GM19395 (cell line): Measurements from ENCODE around the gene POLRMT.
"Not testable (repeated sequence)": the region's sequence is repeated elsewhere in the genome, so short reads cannot be mapped to it uniquely, and the experiment has no call there.

ENCODE experiments used
- ATAC-seq: cut with Tn5 transposase; IDR thresholded peaks from one replicate; pipeline ENCODE4 v1.9.1; 2021; ENCODE audit warnings: mild to moderate bottlenecking, moderate library complexity; ENCODE audit not compliant: unreplicated experiment

The POLRMT gene

GRCh38 chr19:613732-614567, 19.4 kb downstream of the POLRMT start:
- no peak for ATAC-seq

- no peak for ATAC-seq
Measured at GRCh38 chr19:612941-613340, 20.4 kb downstream of the POLRMT start.

- no peak for ATAC-seq
Measured at GRCh38 chr19:611481-611868, 21.9 kb downstream of the POLRMT start.

- ATAC-seq, result no peak
Measured at GRCh38 chr19:610801-611480, 22.4 kb downstream of the POLRMT start.

DNA sequence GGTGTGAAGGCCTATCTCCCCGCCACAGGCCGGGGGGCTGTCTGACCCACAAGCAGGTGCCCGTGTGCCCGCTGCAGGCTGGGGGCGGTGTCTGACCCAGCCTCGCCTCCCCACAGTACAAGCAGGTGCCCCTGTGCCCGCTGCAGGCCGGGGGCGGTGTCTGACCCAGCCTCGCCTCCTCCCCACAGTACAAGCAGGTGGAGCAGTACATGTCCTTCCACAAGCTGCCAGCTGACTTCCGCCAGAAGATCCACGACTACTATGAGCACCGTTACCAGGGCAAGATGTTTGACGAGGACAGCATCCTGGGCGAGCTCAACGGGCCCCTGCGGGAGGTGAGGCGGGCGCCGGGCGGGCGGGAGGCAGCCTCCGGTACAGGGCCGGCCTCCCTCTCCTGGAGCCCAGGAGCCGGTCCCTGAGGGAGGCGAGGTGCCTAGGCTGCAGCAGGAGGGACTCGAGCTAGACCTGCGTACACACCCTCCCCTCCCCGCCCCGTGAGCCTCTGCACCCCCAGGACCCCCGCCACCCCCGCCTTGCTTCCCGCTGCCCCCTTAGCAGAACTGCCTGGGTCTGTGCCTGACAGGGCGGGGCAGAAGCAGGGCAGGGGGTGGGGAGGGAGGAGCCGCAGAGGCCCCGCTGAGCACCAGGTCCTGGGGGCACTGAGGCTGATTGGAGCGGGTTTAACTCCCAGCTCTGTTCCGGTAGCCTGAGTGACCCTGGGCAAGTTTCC, 23.1 kb downstream of the POLRMT start:
- ATAC-seq, result no peak

DNA sequence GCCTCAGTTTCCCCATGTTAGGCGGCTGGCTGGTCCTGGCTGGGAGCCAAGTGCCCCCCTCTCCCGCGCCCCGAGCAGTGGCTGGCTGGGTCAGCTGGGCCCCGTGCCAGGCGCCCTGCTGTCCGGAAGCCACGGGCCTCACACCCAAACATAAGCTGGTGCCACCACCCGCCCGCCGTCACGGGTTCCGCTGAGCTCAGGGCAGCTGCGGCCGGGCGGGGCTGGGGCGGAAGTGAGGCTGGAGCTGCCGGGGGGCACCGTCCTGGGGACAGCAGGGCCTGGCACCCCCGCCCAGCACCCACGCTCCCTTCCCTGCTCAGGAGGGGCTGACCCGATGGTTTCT, 24.4 kb downstream of the POLRMT start:
- ATAC-seq, result no peak

GRCh38 chr19:608155-609003, 25.0 kb downstream of the POLRMT start:
- no peak for ATAC-seq

- no peak for ATAC-seq
Measured at GRCh38 chr19:607301-608154, 25.8 kb downstream of the POLRMT start.

GRCh38 chr19:605061-605971, 28.0 kb downstream of the POLRMT start:
- ATAC-seq, result not testable (repeated sequence)

DNA sequence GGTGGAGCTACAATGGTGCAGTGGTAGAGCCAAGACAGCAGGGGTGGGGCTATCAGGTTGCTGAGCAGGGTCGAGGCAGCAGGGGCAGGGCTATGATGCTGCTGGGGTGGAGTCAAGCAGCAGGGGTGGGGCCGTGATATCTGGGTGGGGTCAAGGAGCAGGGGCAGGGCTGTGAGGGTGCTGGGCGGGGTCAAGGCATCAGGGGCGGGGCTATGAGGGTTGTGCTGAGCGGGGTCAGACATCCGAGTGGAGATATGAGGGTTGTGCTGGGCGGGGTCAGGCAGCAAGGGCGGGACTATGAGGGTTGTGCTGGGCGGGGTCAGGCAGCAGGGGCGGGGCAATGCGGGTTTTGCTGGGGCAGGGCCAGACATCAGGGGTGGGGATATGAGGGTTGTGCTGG, 29.0 kb downstream of the POLRMT start:
- ATAC-seq, result no peak

GRCh38 chr19:603779-604178, 29.6 kb downstream of the POLRMT start:
- ATAC-seq, result not testable (repeated sequence)

- ATAC-seq, result not testable (repeated sequence)
Measured at GRCh38 chr19:603302-603639, 30.1 kb downstream of the POLRMT start.

- ATAC-seq, result no peak
Measured at GRCh38 chr19:602391-603301, 30.7 kb downstream of the POLRMT start.

- ATAC-seq, result no peak
Measured at GRCh38 chr19:601790-602189, 31.5 kb downstream of the POLRMT start.

DNA sequence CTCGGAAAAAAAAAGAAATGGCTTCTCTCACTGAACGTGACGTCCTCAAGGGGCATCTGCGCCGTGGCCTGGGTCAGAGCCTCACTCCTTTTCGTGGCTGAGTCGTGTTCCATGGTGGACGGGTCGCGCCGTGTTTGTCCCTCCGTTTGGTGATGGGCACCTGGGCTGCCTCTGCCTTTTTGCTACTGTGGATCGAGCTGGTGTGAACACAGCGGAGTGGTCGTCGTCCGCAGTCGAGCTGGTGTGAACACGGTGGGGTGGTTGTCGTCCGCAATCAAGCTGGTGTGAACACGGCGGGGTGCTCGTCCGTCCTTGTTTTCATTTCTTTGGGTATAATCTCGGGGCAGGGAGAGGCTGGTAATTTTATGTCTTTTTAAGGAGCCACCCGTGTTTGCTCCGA, 32.0 kb downstream of the POLRMT start:
- no peak for ATAC-seq

DNA sequence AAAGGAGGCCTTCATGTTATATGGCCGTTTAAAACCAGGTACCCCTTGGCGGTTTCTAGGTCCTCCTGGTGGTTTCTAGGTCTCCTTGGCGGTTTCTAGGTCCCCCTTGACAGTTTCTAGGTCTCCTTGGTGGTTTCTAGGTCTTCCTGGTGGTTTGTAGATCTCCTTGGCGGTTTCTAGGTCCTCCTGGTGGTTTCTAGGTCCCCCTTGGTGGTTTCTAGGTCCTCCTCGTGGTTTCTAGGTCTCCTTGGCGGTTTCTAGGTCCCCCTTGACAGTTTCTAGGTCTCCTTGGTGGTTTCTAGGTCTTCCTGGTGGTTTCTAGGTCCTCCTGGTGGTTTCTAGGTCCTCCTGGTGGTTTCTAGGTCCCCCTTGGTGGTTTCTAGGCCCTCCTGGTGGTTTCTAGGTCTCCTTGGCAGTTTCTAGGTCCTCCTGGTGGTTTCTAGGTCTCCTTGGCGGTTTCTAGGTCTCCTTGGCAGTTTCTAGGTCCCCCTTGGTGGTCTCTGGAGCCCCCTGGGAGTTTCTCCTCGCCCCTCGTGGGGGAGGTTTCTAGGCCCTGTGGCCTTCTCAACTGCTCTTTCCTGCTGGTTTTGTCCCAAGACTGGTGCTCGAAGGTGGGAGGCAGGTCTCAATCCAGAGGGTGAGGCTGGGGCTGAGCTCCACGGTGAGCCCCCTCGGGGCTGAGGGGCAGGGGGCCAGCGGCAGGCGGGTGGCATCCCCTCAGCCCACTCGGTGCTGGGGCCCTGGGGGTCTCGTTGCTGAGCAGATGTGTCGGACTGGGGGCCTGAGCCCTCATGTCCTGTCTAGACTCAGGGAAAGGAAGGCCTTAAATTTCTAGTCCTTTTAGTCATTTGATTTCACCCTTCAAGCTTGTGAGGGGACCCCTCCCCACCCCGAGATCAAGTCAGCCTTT, 35.7 kb downstream of the POLRMT start:
- no peak for ATAC-seq

GRCh38 chr19:596263-596655, 37.1 kb downstream of the POLRMT start:
- no peak for ATAC-seq
